Mucosa of stomach (tissue), 1 donor: Measurements from ENCODE around the gene ARHGAP15.

Experiments used
- H3K27me3 ChIP-seq: one replicate; pipeline ENCODE4 v1.7.0; 2013; ENCODE audit warnings: mild to moderate bottlenecking, low read length; ENCODE audit not compliant: control insufficient read depth, insufficient read depth
- H3K36me3 ChIP-seq: one replicate; pipeline ENCODE4 v1.7.0; 2013; ENCODE audit warnings: low read length; ENCODE audit not compliant: control insufficient read depth, insufficient read depth
- H3K4me1 ChIP-seq: one replicate; pipeline ENCODE4 v1.7.0; 2013; ENCODE audit warnings: mild to moderate bottlenecking, low read length; ENCODE audit not compliant: control insufficient read depth, insufficient read depth
- H3K4me3 ChIP-seq: one replicate; pipeline ENCODE4 v1.7.0; 2013; ENCODE audit warnings: low read length
- H3K9ac ChIP-seq: one replicate; pipeline ENCODE4 v1.7.0; 2013; ENCODE audit warnings: mild to moderate bottlenecking, low read length, moderate library complexity
- H3K9me3 ChIP-seq: one replicate; pipeline ENCODE4 v1.7.0; 2013; ENCODE audit warnings: mild to moderate bottlenecking, low read length, moderate library complexity; ENCODE audit not compliant: control insufficient read depth
- donor health status: Pancreatic carcinoma.

The ARHGAP15 gene

GRCh38 chr2:143379955-143380354, 250.7 kb downstream of the ARHGAP15 start:
- Histone ChIP-seq H3K36me3 (no peaks in the 10 kb centered on the region), H3K4me3 (no peak overlapping the region), H3K4me1 (no peaks in the 10 kb centered on the region), H3K27me3 (no peaks in the 10 kb centered on the region), H3K9ac (no peak overlapping the region), H3K9me3 (no peaks in the 10 kb centered on the region)

GRCh38 chr2:143382573-143382972, 253.4 kb downstream of the ARHGAP15 start:
- Histone ChIP-seq H3K9ac (no peak overlapping the region), H3K4me3 (no peak overlapping the region), H3K4me1 (no peaks in the 10 kb centered on the region), H3K9me3 (no peaks in the 10 kb centered on the region), H3K36me3 (no peaks in the 10 kb centered on the region), H3K27me3 (no peaks in the 10 kb centered on the region)

GRCh38 chr2:143383016-143383415, 253.8 kb downstream of the ARHGAP15 start:
- Histone ChIP-seq H3K4me1 (no peaks in the 10 kb centered on the region), H3K4me3 (no peak overlapping the region), H3K9ac (no peak overlapping the region)

GRCh38 chr2:143384111-143384510, 254.9 kb downstream of the ARHGAP15 start:
- no peak overlapping the region for H3K4me3 ChIP-seq
- no peak overlapping the region for H3K9ac ChIP-seq
- H3K4me1 ChIP-seq = no peaks in the 10 kb centered on the region
- no peaks in the 10 kb centered on the region for H3K9me3 ChIP-seq
- H3K36me3 ChIP-seq = no peaks in the 10 kb centered on the region
- no peaks in the 10 kb centered on the region for H3K27me3 ChIP-seq

More at GRCh38 chr2:143383016-143383415, 253.8 kb downstream of the ARHGAP15 start:
- Histone ChIP-seq H3K9me3 (no peaks in the 10 kb centered on the region), H3K36me3 (no peaks in the 10 kb centered on the region), H3K27me3 (no peaks in the 10 kb centered on the region)

GRCh38 chr2:143390171-143390570, 261.0 kb downstream of the ARHGAP15 start:
- no peaks in the 10 kb centered on the region for H3K36me3 ChIP-seq
- H3K9ac ChIP-seq = no peak overlapping the region
- no peaks in the 10 kb centered on the region for H3K4me1 ChIP-seq
- no peaks in the 10 kb centered on the region for H3K9me3 ChIP-seq
- no peak overlapping the region for H3K4me3 ChIP-seq
- no peaks in the 10 kb centered on the region for H3K27me3 ChIP-seq

- Histone ChIP-seq H3K4me1 (no peaks in the 10 kb centered on the region), H3K9ac (no peak overlapping the region), H3K4me3 (no peak overlapping the region), H3K36me3 (no peaks in the 10 kb centered on the region), H3K9me3 (no peaks in the 10 kb centered on the region), H3K27me3 (no peaks in the 10 kb centered on the region)
Observed at GRCh38 chr2:143392358-143392757, 263.1 kb downstream of the ARHGAP15 start.

GRCh38 chr2:143394062-143394461, 264.8 kb downstream of the ARHGAP15 start:
- H3K9ac ChIP-seq = no peak overlapping the region
- H3K4me1 ChIP-seq = no peaks in the 10 kb centered on the region
- H3K4me3 ChIP-seq = no peak overlapping the region
- H3K36me3 ChIP-seq = no peaks in the 10 kb centered on the region
- H3K27me3 ChIP-seq = no peaks in the 10 kb centered on the region
- no peaks in the 10 kb centered on the region for H3K9me3 ChIP-seq

- Histone ChIP-seq H3K27me3 (no peaks in the 10 kb centered on the region), H3K9me3 (no peaks in the 10 kb centered on the region), H3K36me3 (no peaks in the 10 kb centered on the region), H3K9ac (no peak overlapping the region), H3K4me3 (no peak overlapping the region), H3K4me1 (no peaks in the 10 kb centered on the region)
Observed at GRCh38 chr2:143397884-143398614, 268.8 kb downstream of the ARHGAP15 start.

- Histone ChIP-seq H3K27me3 (no peaks in the 10 kb centered on the region), H3K36me3 (no peaks in the 10 kb centered on the region), H3K9ac (no peak overlapping the region), H3K4me3 (no peak overlapping the region), H3K4me1 (no peaks in the 10 kb centered on the region), H3K9me3 (no peaks in the 10 kb centered on the region)
Observed at GRCh38 chr2:143398781-143399180, 269.6 kb downstream of the ARHGAP15 start.

GRCh38 chr2:143399631-143400069, 270.4 kb downstream of the ARHGAP15 start:
- Histone ChIP-seq H3K4me3 (no peak overlapping the region), H3K9ac (no peak overlapping the region), H3K4me1 (no peaks in the 10 kb centered on the region), H3K27me3 (no peaks in the 10 kb centered on the region), H3K9me3 (no peaks in the 10 kb centered on the region), H3K36me3 (no peaks in the 10 kb centered on the region)

- no peaks in the 10 kb centered on the region for H3K27me3 ChIP-seq
- no peaks in the 10 kb centered on the region for H3K36me3 ChIP-seq
- H3K4me1 ChIP-seq = no peaks in the 10 kb centered on the region
- H3K9ac ChIP-seq = no peak overlapping the region
- no peak overlapping the region for H3K4me3 ChIP-seq
- H3K9me3 ChIP-seq = no peaks in the 10 kb centered on the region
Observed at GRCh38 chr2:143401861-143402260, 272.6 kb downstream of the ARHGAP15 start.

GRCh38 chr2:143402451-143402850, 273.2 kb downstream of the ARHGAP15 start:
- Histone ChIP-seq H3K4me3 (no peak overlapping the region), H3K27me3 (no peaks in the 10 kb centered on the region), H3K9ac (no peak overlapping the region), H3K36me3 (no peaks in the 10 kb centered on the region), H3K9me3 (no peaks in the 10 kb centered on the region), H3K4me1 (no peaks in the 10 kb centered on the region)
